NAMALWA (cell line): Measurements from ENCODE around the gene AK4.
"Not testable (repeated sequence)": the region's sequence is repeated elsewhere in the genome, so short reads cannot be mapped to it uniquely, and the experiment has no call there.

Experiments
- DNase-seq: peaks from one replicate; pipeline ENCODE4 v3.0.0-alpha.2; 2015; ENCODE audit warnings: low spot score

Gene AK4

DNA sequence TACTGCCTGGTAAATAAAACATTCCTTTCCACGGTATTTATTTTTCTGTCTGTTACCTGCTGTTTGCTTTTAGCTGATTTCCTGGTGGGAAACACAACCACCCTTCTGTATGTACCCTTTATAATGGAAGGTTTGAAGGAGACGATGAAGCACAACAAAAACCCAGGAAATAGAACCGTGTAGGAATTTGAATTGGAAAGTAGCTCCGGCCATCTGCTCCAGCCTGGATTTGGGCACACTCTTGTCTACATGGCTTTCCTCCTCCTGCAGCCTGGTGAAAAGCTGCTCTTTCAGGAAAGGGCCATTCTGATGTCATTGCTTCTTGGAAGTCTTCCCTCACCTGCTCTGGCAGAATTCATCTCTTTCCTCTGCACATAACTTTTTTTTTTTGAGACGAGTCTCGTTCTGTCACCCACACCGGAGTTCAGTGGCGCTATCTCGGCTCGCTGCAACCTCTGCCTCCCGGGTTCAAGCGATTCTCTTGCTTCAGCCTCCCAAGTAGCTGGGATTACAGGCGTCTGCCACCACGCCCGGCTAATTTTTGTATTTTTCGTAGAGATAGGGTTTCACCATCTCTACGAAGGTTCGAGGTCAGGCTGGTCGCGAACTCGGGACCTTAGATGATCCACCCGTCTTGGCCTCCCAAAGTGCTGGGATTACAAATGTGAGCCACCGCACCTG is 2.7 kb downstream of the AK4 start:
- no peak for DNase-seq

- DNase-seq = no peak
Measured at GRCh38 chr1:65151641-65152040, 3.6 kb downstream of the AK4 start.

GRCh38 chr1:65153635-65154034 is 5.6 kb downstream of the AK4 start:
- no peak for DNase-seq

- no peak for DNase-seq
Measured at GRCh38 chr1:65156910-65157545, 9.0 kb downstream of the AK4 start.

DNA sequence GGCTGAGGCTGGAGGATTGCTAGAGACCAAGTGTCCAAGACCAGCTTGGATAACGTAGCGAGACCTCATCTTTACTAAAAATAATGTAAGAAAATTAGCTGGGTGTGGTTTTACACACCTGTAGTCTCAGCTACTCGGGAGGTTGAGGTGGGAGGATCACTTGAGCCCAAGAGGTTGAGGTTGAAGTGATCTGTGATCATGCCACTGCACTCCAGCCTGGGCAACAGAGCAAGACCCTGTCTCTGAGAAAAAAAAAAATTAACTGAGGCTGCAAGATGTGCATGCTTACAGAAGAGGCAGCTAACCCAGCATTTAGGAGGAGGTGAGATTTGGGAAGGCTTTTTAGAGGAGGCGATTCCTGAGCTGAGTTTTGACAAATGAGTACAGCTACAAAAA is 9.5 kb downstream of the AK4 start:
- DNase-seq = no peak

- DNase-seq = not testable (repeated sequence)
Measured at GRCh38 chr1:65159291-65159688, 11.3 kb downstream of the AK4 start.

DNA sequence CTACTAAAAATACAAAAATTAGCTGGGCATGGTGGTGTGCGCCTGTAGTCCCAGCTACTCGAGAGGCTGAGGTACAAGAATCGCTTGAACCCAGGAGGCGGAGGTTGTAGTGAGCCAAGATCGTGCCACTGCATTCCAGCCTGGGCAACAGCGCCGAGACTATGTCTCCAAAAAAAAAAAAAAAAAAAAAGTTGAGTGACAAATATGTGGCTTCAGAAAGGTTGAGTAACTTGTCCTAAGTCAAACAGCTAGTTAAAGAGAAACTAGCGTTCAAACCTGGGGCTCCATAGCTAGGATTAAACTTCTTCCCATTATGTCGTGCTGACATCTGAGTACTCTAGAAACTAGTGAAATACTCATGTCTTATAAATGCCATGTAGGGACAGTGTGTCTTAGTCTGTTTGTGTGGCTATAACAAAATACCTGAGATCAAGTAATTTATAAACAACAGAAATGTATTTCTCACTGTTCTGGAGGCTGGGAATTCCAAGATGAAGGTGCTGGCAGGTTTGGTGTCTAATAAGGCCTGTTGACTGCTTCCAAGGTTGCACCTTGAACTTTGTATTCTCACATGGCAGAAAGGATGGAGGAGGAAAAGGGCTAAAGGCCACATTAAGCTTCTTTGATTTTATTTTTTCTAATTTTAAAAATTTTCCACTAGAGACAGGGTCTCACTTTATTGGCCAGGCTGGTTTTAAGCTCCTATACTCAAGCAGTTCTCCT is 12.0 kb downstream of the AK4 start:
- no peak for DNase-seq

DNA sequence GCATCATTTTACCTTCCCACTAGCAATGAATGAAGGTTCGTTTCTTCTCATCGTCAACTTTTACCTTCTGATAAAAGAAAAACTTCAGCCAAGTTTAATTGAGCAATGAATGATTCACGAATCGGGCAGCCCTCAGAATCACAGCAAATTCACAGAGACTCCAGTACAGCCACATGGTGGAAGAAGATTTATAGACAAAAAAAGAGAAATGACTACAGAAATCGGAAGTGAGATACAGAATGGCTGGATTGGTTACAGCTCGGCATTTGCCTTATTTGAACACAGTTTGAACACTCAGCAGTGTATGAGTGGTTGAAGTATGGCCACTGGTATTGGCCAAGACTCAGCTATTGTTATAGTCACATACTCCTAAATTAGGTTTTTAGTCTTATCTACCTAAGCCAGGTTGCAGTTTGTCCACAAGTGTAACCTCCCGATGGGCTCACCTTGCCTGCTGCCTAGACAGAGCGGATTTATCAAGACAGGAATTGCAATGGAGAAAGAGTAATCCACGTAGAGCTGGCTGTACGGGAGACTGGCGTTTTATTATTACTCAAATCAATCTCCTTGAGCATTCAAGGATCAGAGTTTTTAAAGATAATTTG is 15.3 kb downstream of the AK4 start:
- no peak for DNase-seq

GRCh38 chr1:65164101-65164500 is 16.1 kb downstream of the AK4 start:
- not testable (repeated sequence) for DNase-seq

DNA sequence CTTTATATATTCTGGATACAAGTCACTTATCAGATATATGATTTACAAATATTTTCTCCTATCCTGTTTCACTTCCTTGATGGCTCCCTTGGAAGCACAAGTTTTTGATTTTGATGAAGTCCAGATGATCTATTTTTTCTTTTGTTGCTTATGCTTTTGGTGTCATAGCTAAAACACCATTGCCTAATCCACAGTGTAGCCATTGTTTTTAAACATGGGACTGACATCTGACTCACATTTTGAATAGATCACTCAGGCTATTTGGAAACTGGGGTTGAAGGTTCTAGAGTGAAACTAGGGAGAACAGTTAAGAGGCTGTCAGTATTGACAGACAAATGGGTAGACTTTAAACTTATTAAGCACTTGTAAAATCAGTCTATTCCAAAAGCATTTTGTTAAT is 16.6 kb downstream of the AK4 start:
- no peak for DNase-seq

DNA sequence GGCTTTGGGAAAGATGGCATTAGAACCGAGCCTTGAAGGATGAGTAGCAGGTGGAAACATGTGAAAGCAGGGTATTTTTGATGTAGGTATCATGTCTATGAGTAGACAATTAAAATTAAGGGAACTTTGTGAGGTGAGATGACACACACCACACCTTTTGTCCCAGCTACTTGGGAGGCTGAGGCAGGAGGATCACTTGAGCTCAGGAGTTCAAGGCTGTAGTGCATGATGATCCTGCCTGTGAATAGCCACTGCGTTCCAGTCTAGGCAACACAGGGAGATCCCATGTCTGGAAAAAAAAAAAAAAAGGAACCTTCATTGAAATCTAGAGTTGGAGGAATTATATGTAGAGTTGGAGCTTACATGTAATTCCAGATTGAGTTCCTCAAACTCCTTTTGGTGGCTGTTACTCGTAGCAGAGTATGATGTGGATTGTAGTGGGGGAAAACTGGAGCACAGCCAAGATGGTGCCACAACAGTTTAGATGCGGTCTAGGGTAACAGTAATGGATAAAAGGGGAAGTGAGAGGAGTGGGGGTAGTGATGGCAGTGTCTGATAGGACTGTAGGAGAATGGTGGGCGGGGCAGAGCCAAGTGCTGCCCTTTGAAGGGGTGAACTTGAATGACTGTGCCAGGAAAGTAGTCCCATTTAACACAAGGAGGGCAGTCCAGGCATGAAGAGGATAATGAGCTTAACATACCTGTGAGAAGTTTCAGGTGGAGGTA is 17.4 kb downstream of the AK4 start:
- peak; percentile 53 for DNase-seq

GRCh38 chr1:65166572-65167305 is 18.7 kb downstream of the AK4 start:
- no peak for DNase-seq

GRCh38 chr1:65167586-65168242 is 19.7 kb downstream of the AK4 start:
- no peak for DNase-seq

DNA sequence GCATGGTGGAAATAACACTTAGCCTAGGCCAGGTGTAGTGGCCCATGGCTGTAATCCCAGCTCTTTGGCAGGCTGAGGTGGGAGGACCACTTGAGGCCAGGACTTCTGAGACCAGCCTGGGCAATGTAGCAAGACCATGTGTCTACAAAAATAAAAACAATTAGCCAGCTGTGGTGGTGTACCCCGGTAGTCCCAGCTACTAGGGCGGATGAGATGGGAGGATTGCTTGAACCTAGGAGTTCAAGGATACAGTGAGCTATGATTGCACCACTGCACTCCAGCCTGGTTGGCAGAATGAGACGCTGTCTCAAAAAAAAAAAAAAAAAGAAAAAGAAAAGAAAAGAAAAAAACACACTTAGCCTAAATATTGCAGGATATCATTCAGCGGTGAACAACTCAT is 20.9 kb downstream of the AK4 start:
- DNase-seq = no peak

DNA sequence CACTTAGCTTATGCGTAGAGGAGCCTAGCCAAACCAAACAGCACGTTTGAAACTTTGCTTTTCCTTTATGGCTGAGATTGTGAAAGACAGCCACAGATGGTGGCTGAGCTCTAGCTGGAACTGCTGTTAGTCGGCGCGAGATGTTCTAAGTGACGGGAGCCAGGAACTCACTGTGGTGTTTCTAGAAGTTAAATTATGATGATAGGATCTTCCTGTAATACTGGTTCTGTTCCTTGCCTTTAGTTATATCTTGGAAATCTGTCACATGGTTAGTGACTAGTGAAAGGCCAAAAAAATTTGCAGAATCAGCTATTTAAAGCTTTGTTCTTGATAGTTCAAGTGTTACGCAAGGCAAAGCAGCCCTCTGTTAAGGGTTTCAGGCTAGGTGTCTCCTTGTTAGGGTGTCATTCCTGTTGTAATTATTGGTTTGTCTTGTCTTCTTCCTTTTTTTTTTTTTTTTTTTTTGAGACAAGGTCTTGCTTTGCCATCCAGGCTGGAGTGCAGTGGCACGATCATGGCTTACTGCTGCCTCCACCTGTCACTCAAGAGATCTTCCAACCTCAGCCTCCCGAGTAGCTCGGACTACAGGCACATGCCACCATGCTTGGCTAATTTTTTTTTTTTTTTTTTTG is 22.6 kb downstream of the AK4 start:
- no peak for DNase-seq

DNA sequence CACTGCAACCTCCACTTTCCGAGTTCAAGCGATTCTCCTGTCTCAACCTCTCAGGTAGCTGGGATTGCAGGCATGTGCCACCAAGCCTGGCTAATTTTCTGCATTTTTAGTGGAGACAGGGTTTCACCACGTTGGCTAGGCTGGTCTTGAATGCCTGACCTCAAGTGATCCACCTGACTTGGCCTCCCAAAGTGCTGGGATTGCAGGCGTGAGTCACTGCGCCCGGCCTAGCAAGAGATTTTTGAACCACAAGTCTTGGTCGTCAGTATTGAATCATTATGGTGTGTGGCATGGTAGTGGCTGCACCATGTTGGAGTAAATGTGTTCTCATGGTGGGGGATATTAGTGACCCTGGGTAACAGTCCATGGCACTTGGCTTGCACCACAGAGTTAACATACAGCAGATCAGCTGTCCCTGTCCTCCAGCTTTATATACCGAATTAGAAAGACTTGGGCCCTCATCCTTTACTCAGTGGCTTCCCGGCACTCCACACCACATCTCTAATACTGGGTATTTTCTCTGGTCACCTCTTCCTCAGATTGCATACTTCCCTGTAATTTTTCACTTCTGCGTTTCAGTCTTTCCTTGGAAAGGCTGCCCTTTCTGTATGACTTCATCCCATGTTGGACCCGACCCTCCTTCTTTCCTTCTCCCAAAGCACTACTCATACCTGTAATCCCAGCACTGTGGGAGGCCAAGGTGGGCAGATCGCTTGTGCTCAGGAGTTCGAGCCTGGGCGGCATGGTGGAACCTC is 25.1 kb downstream of the AK4 start:
- no peak for DNase-seq

GRCh38 chr1:65174585-65174984 is 26.6 kb downstream of the AK4 start:
- no peak for DNase-seq

- no peak for DNase-seq
Measured at GRCh38 chr1:65175171-65176055, 27.4 kb downstream of the AK4 start.

DNA sequence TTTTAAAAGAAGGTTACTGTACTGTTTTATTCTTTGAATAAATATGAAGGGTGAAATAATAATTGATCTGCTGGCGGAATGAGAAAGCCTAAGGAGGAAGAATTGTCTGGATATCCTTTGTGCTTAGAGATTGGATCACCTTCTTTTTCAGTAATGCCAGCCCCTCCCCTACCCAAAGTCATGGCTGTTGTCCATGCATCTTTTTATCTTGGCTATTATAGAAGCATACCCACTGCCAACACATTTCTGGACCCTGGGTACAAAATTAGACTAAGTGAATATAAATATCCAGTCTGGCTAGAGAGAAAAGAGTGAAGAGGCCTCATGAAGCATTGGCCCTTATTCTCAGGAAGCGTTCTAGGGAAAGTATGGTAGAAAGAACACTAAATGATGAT is 28.1 kb downstream of the AK4 start:
- DNase-seq = no peak
